ENCODE data around the gene TBX2.
"Not testable (repeated sequence)": the region's sequence is repeated elsewhere in the genome, so short reads cannot be mapped to it uniquely, and the experiment has no call there.

The TBX2 gene

GRCh38 chr17:61414141-61414935, 14.7 kb downstream of the TBX2 start:
- no peak for DNase-seq

GRCh38 chr17:61414936-61415251, 15.3 kb downstream of the TBX2 start:
- DNase-seq: no peak

- no peak for DNase-seq
These were observed 15.9 kb downstream of the TBX2 start for GRCh38 chr17:61415374-61416210.

- DNase-seq: no peak
These were observed 16.5 kb downstream of the TBX2 start for GRCh38 chr17:61416211-61416539.

GRCh38 chr17:61416540-61417363, 17.1 kb downstream of the TBX2 start:
- DNase-seq: peak; percentile 23

- no peak for DNase-seq
These were observed 18.8 kb downstream of the TBX2 start for GRCh38 chr17:61418449-61418848.

- no peak for DNase-seq
These were observed 19.9 kb downstream of the TBX2 start for GRCh38 chr17:61419496-61420046.

GRCh38 chr17:61420052-61420451, 20.4 kb downstream of the TBX2 start:
- no peak for DNase-seq

GRCh38 chr17:61420745-61421398, 21.2 kb downstream of the TBX2 start:
- no peak for DNase-seq

GRCh38 chr17:61421460-61421859, 21.8 kb downstream of the TBX2 start:
- no peak for DNase-seq

- DNase-seq: no peak
These were observed 22.6 kb downstream of the TBX2 start for GRCh38 chr17:61422116-61422799.

GRCh38 chr17:61422869-61423268, 23.2 kb downstream of the TBX2 start:
- DNase-seq: no peak

- DNase-seq: no peak
These were observed 24.5 kb downstream of the TBX2 start for GRCh38 chr17:61423967-61424649.

- no peak for DNase-seq
These were observed 26.2 kb downstream of the TBX2 start for GRCh38 chr17:61425682-61426481.

- no peak for DNase-seq
These were observed 27.1 kb downstream of the TBX2 start for GRCh38 chr17:61426482-61427304.

- no peak for DNase-seq
These were observed 27.9 kb downstream of the TBX2 start for GRCh38 chr17:61427567-61427966.

GRCh38 chr17:61429274-61429673, 29.6 kb downstream of the TBX2 start:
- no peak for DNase-seq

- DNase-seq: not testable (repeated sequence)
These were observed 30.2 kb downstream of the TBX2 start for GRCh38 chr17:61429831-61430230.

GRCh38 chr17:61431594-61432311, 32.1 kb downstream of the TBX2 start:
- no peak for DNase-seq
